Activated CD4-positive, CD25-positive, alpha-beta regulatory T cell treated with anti-CD3 and anti-CD28 coated beads, Interleukin-2, amount 50 U/mL, for 16 hours (primary cell): Measurements from ENCODE around the gene ETHE1.
"Not testable (repeated sequence)": the region's sequence is repeated elsewhere in the genome, so short reads cannot be mapped to it uniquely, and the experiment has no call there.

ENCODE experiments used
- DNase-seq: peaks from one replicate; pipeline ENCODE4 v3.0.0-alpha.2; 2020; ENCODE audit warnings: low read depth, low spot score

The ETHE1 gene

GRCh38 chr19:43524922-43525835 lies 1.8 kb downstream of the ETHE1 start:
- no peak for DNase-seq

GRCh38 chr19:43523696-43524095 lies 3.3 kb downstream of the ETHE1 start:
- DNase-seq, result not testable (repeated sequence)

GRCh38 chr19:43522929-43523328 lies 4.1 kb downstream of the ETHE1 start:
- no peak for DNase-seq

- DNase-seq, result peak; percentile 69
Measured at GRCh38 chr19:43519436-43520088, 7.4 kb downstream of the ETHE1 start.

- no peak for DNase-seq
Measured at GRCh38 chr19:43518051-43518450, 8.9 kb downstream of the ETHE1 start.

GRCh38 chr19:43512399-43512798 lies 14.6 kb downstream of the ETHE1 start:
- not testable (repeated sequence) for DNase-seq

GRCh38 chr19:43511324-43511723 lies 15.7 kb downstream of the ETHE1 start:
- DNase-seq, result no peak

GRCh38 chr19:43510713-43511112 lies 16.3 kb downstream of the ETHE1 start:
- DNase-seq, result no peak

- no peak for DNase-seq
Measured at GRCh38 chr19:43507880-43508279, 19.1 kb downstream of the ETHE1 start.

GRCh38 chr19:43506629-43507028 lies 20.4 kb downstream of the ETHE1 start:
- no peak for DNase-seq

GRCh38 chr19:43505941-43506340 lies 21.1 kb downstream of the ETHE1 start:
- DNase-seq, result no peak

- no peak for DNase-seq
Measured at GRCh38 chr19:43505186-43505456, 21.9 kb downstream of the ETHE1 start.

- DNase-seq, result peak; percentile 27
Measured at GRCh38 chr19:43504426-43505185, 22.4 kb downstream of the ETHE1 start, which contains the start of gene PHLDB3. Gene PHLDB3, minus strand, starts transcription at chr19:43504746. Its CDS starts 628 bp downstream, at chr19:43504118.

GRCh38 chr19:43503501-43504425 lies 23.2 kb downstream of the ETHE1 start:
- DNase-seq, result peak; percentile 97

- no peak for DNase-seq
Measured at GRCh38 chr19:43502419-43502976, 24.5 kb downstream of the ETHE1 start.

GRCh38 chr19:43501661-43502418 lies 25.2 kb downstream of the ETHE1 start:
- DNase-seq, result no peak

- no peak for DNase-seq
Measured at GRCh38 chr19:43499042-43499441, 28.0 kb downstream of the ETHE1 start.

- no peak for DNase-seq
Measured at GRCh38 chr19:43498233-43498842, 28.7 kb downstream of the ETHE1 start.

GRCh38 chr19:43496960-43497359 lies 30.0 kb downstream of the ETHE1 start:
- no peak for DNase-seq

GRCh38 chr19:43495082-43495481 lies 31.9 kb downstream of the ETHE1 start:
- DNase-seq, result no peak
